H1 (cell line): ENCODE data around the gene ROBO2. TPM values are rescaled to one million over a fixed set of nuclear protein-coding genes. Genes with fewer than 3 reads are reported as not detected.

Experiments used
- CTCF ChIA-PET: fragments of 300-600 bp; sonication (Branson Sonifier 250); formaldehyde crosslinking; loops from one replicate; lab custom pipeline; 2021; ENCODE audit not compliant: partially characterized antibody; lab: Charles Lee
- POLR2A ChIA-PET: fragments of 300-600 bp; sonication (Branson Sonifier 250); formaldehyde crosslinking; loops from one replicate; lab custom pipeline; 2021; ENCODE audit warnings: inconsistent platforms; ENCODE audit not compliant: partially characterized antibody; lab: Charles Lee
- DNase-seq, 2 experiments: peaks; one replicate each; pipeline versions ENCODE4 v3.0.0 to v3.0.0-alpha.2; 2010 to 2022; ENCODE audit warnings: low spot score in 2 of 2, low read depth in 1 of 2, mixed read lengths in 1 of 2
- FAIRE-seq: peaks from 2 replicates; lab custom pipeline; 2011; peaks lifted over from hg19 to GRCh38; lab: Jason Lieb, UNC
- H2AFZ ChIP-seq: 2 replicates; pipeline ENCODE4 v1.8.1; 2012; ENCODE audit warnings: low read length, inconsistent platforms
- H2AK5ac ChIP-seq: 2 replicates; pipeline ENCODE4 v1.6.1; 2013; ENCODE audit warnings: low read depth, low read length
- H2BK120ac ChIP-seq: replicated peaks from 2 replicates; pipeline ENCODE3; 2013; ENCODE audit warnings: low read depth, low read length, inconsistent platforms
- H2BK12ac ChIP-seq: 2 replicates; pipeline ENCODE4 v1.6.1; 2013; ENCODE audit warnings: low read depth, low read length
- H2BK15ac ChIP-seq: 2 replicates; pipeline ENCODE4 v1.6.1; 2013; ENCODE audit warnings: low read length
- H2BK20ac ChIP-seq: 2 replicates; pipeline ENCODE4 v1.6.1; 2013; ENCODE audit warnings: low read length
- H2BK5ac ChIP-seq: 2 replicates; pipeline ENCODE4 v1.6.1; 2013; ENCODE audit warnings: low read depth, low read length
- H3K14ac ChIP-seq: 2 replicates; pipeline ENCODE4 v1.6.1; 2013; ENCODE audit warnings: inconsistent platforms; ENCODE audit not compliant: insufficient read length
- H3K18ac ChIP-seq: 2 replicates; pipeline ENCODE4 v1.6.1; 2013; ENCODE audit warnings: low read length; ENCODE audit errors: extremely low read depth
- H3K23ac ChIP-seq: 2 replicates; pipeline ENCODE4 v1.6.1; 2013; ENCODE audit warnings: inconsistent platforms; ENCODE audit not compliant: insufficient read length
- H3K23me2 ChIP-seq: 2 replicates; pipeline ENCODE4 v1.6.1; 2013; ENCODE audit warnings: low read depth, low read length
- H3K27ac ChIP-seq: 2 replicates; pipeline ENCODE4 v1.6.1; 2011; ENCODE audit warnings: low read depth, low read length, inconsistent platforms
- H3K27me3 ChIP-seq, 4 experiments: replicated peaks in 1 of 4; 1 replicate in 1 of 4; 2 replicates in 3 of 4; pipeline versions ENCODE4 v1.6.1 to v1.8.1; 2011 to 2013; ENCODE audit warnings: low read length in 3 of 4, mild to moderate bottlenecking in 3 of 4, inconsistent platforms in 2 of 4, mixed read lengths in 2 of 4, moderate library complexity in 1 of 4; ENCODE audit not compliant: control insufficient read depth in 3 of 4, insufficient read depth in 3 of 4; ENCODE audit errors: extremely low read depth in 1 of 4
- H3K36me3 ChIP-seq, 4 experiments: 2 replicates each; pipeline versions ENCODE4 v1.6.1 to v1.8.1; 2011 to 2013; ENCODE audit warnings: mild to moderate bottlenecking in 4 of 4, low read length in 3 of 4, moderate library complexity in 2 of 4, control low read depth in 1 of 4, inconsistent platforms in 1 of 4; ENCODE audit not compliant: insufficient read depth in 4 of 4, control insufficient read depth in 2 of 4
- H3K4ac ChIP-seq: replicated peaks from 2 replicates; pipeline ENCODE3; 2013; ENCODE audit warnings: low read length, low read depth, mixed read lengths, inconsistent platforms; ENCODE audit not compliant: insufficient read length
- H3K4me1 ChIP-seq, 4 experiments: replicated peaks in 1 of 4; 1 replicate in 1 of 4; 2 replicates in 3 of 4; pipeline versions ENCODE4 v1.6.1 to v1.8.1; 2011 to 2013; ENCODE audit warnings: low read length in 3 of 4, inconsistent platforms in 2 of 4, mixed read lengths in 1 of 4; ENCODE audit not compliant: insufficient read depth in 4 of 4, control insufficient read depth in 3 of 4
- H3K4me2 ChIP-seq, 2 experiments: 2 replicates each; pipeline versions ENCODE4 v1.6.1 to v1.8.1; 2011 to 2013; ENCODE audit warnings: low read depth in 2 of 2, low read length in 2 of 2, control low read depth in 1 of 2, inconsistent platforms in 1 of 2, mild to moderate bottlenecking in 1 of 2; ENCODE audit not compliant: insufficient read depth in 1 of 2
- H3K4me3 ChIP-seq, 4 experiments: fragments of 200-600, 300-600 bp in 1 of 4; sonication (generic), shearing (Covaris generic), sonication (Bioruptor Twin) in 1 of 4; 2 replicates each; pipeline versions ENCODE4 v1.5.1 to v1.8.1; 2011 to 2016; ENCODE audit warnings: low read length in 4 of 4, low read depth in 3 of 4, control low read depth in 2 of 4, inconsistent platforms in 2 of 4, mild to moderate bottlenecking in 2 of 4, mixed read lengths in 1 of 4, moderate library complexity in 1 of 4; ENCODE audit not compliant: insufficient read depth in 2 of 4; ENCODE audit errors: extremely low read depth in 1 of 4
- H3K56ac ChIP-seq: replicated peaks from 2 replicates; pipeline ENCODE3; 2013; ENCODE audit warnings: low read depth, mild to moderate bottlenecking, mixed read lengths, low read length, inconsistent platforms; ENCODE audit not compliant: insufficient read length
- H3K79me1 ChIP-seq: 2 replicates; pipeline ENCODE4 v1.6.1; 2013; ENCODE audit warnings: low read depth, low read length, control low read depth
- H3K79me2 ChIP-seq, 2 experiments: 2 replicates each; pipeline versions ENCODE4 v1.6.1 to v1.8.1; 2012 to 2013; ENCODE audit warnings: low read length in 2 of 2, mild to moderate bottlenecking in 2 of 2, inconsistent platforms in 1 of 2; ENCODE audit not compliant: insufficient read depth in 2 of 2, control insufficient read depth in 1 of 2
- H3K9ac ChIP-seq, 4 experiments: replicated peaks in 1 of 4; 1 replicate in 1 of 4; 2 replicates in 3 of 4; pipeline versions ENCODE4 v1.6.1 to v1.8.1; 2011 to 2013; ENCODE audit warnings: low read depth in 3 of 4, low read length in 3 of 4, control low read depth in 2 of 4, mild to moderate bottlenecking in 2 of 4, moderate library complexity in 2 of 4, inconsistent platforms in 1 of 4; ENCODE audit errors: extremely low read depth in 1 of 4
- H3K9me3 ChIP-seq, 2 experiments: 2 replicates each; pipeline versions ENCODE4 v1.6.1 to v1.8.1; 2012 to 2013; ENCODE audit warnings: mild to moderate bottlenecking in 2 of 2, moderate library complexity in 2 of 2, control low read depth in 1 of 2, inconsistent platforms in 1 of 2, low read depth in 1 of 2, low read length in 1 of 2, mixed read lengths in 1 of 2; ENCODE audit not compliant: insufficient read depth in 2 of 2
- H4K20me1 ChIP-seq, 2 experiments: replicated peaks in 1 of 2; 2 replicates each; pipeline versions ENCODE3 to v1.8.1; 2011 to 2013; ENCODE audit warnings: inconsistent platforms in 2 of 2, low read length in 2 of 2, mild to moderate bottlenecking in 1 of 2; ENCODE audit not compliant: insufficient read depth in 2 of 2, control insufficient read depth in 1 of 2
- H4K5ac ChIP-seq: 2 replicates; pipeline ENCODE4 v1.6.1; 2013; ENCODE audit warnings: low read length, low read depth, mixed read lengths, inconsistent platforms; ENCODE audit not compliant: insufficient read length
- H4K8ac ChIP-seq: 2 replicates; pipeline ENCODE4 v1.8.0; 2013; ENCODE audit warnings: mild to moderate bottlenecking, moderate library complexity, low read length, inconsistent platforms; ENCODE audit not compliant: insufficient read depth; ENCODE audit errors: extremely low read depth
- H4K91ac ChIP-seq: replicated peaks from 2 replicates; pipeline ENCODE3; 2013; ENCODE audit warnings: low read length, mixed read lengths, inconsistent platforms; ENCODE audit not compliant: insufficient read length
- ATF2 ChIP-seq: IDR thresholded peaks from 2 replicates; pipeline ENCODE4 v1.6.1; 2012; ENCODE audit warnings: low read length, inconsistent platforms
- BCL11A ChIP-seq, 2 experiments: IDR thresholded peaks; one replicate each; pipeline ENCODE4 v1.6.1; 2011; ENCODE audit warnings: low read depth in 2 of 2, low read length in 2 of 2, mild to moderate bottlenecking in 2 of 2
- EGR1 ChIP-seq: IDR thresholded peaks from 2 replicates; pipeline ENCODE4 v1.6.1; 2011; ENCODE audit warnings: low read depth, low read length, borderline replicate concordance
- KDM5A ChIP-seq: fragments of 200-600 bp; IDR thresholded peaks from 2 replicates; pipeline ENCODE4 v1.7.1; 2012; ENCODE audit warnings: mild to moderate bottlenecking, low read length, inconsistent platforms, mixed read lengths
- MAX ChIP-seq: IDR thresholded peaks from 2 replicates; pipeline ENCODE4 v1.6.1; 2012; ENCODE audit warnings: inconsistent platforms
- PHF8 ChIP-seq: fragments of 200-600 bp; sonication (generic); conservative IDR thresholded peaks from 2 replicates; pipeline ENCODE4 v1.7.1; 2012; ENCODE audit warnings: low read depth, mild to moderate bottlenecking, inconsistent platforms, low read length, moderate library complexity
- POLR2AphosphoS5 ChIP-seq: IDR thresholded peaks from 2 replicates; pipeline ENCODE4 v1.6.1; 2011; ENCODE audit warnings: low read depth, low read length
- POU5F1 ChIP-seq: IDR thresholded peaks from 2 replicates; pipeline ENCODE4 v1.6.1; 2011; ENCODE audit warnings: low read depth, mild to moderate bottlenecking, low read length, moderate library complexity
- SIN3A ChIP-seq, 2 experiments: IDR thresholded peaks in 1 of 2; conservative IDR thresholded peaks in 1 of 2; 2 replicates each; pipeline ENCODE4 v1.6.1; 2011 to 2012; ENCODE audit warnings: low read length in 2 of 2, improper control_type of control experiment in 1 of 2, low read depth in 1 of 2, mild to moderate bottlenecking in 1 of 2
- SIRT6 ChIP-seq: IDR thresholded peaks from one replicate; pipeline ENCODE4 v1.7.1; 2012; ENCODE audit warnings: low read length, inconsistent platforms
- SP2 ChIP-seq: IDR thresholded peaks from 2 replicates; pipeline ENCODE4 v1.6.1; 2012; ENCODE audit warnings: mild to moderate bottlenecking, low read length, inconsistent platforms
- SRF ChIP-seq: IDR thresholded peaks from 2 replicates; pipeline ENCODE4 v1.6.1; 2011; ENCODE audit warnings: mild to moderate bottlenecking, low read depth, low read length, moderate library complexity
- TBP ChIP-seq: IDR thresholded peaks from 2 replicates; pipeline ENCODE4 v1.6.1; 2011; ENCODE audit warnings: low read depth, low read length, improper control_type of control experiment
- WGBS, 2 experiments: shearing (Covaris generic) in 1 of 2; methylation state at CpG; one replicate each; pipeline versions ENCODE4 v1.1.6 to v1.1.7; 2013 to 2015; ENCODE audit warnings: low lambda C conversion rate in 2 of 2, mixed read lengths in 2 of 2, inconsistent platforms in 1 of 2, low coverage in 1 of 2, missing lambda C conversion rate in 1 of 2; ENCODE audit not compliant: insufficient replicate concordance in 2 of 2, insufficient coverage in 1 of 2, insufficient read length in 1 of 2; ENCODE audit errors: extremely low coverage in 1 of 2, missing lambda C conversion rate in 1 of 2; 5-methylcytosine and 5-hydroxymethylcytosine counted together
- polyA plus RNA-seq, 7 experiments: library from polyadenylated mRNA; depleted of rRNA in 3 of 7; stranded (reverse) in 5 of 7; unstranded in 2 of 7; fragments of >200 nt in 5 of 7; fragments of 200-250 nt in 2 of 7; gene quantifications; 1 replicate in 5 of 7; 2 replicates in 1 of 7; 4 replicates in 1 of 7; pipeline versions ENCODE4 v1.2.1 to v1.2.3, GENCODE V29; 2011 to 2013; ENCODE audit warnings: missing spikeins in 2 of 7, mixed read lengths in 2 of 7
- total RNA-seq: library from RNA; stranded (reverse); fragmentation: NEBNext Ultra II Directional; extraction: Animal tissue kit (Norgen Biotek cat#: 25700); gene quantifications from 2 replicates; pipeline ENCODE4 v1.2.1, GENCODE V29; 2021

Gene ROBO2
- total and polyA plus RNA-seq, 2 of the 8 experiments (the other 6 are each of a cell fraction or from before 2014, with no cell fraction given): 1.5 to 2.9 TPM

- no peak overlapping the region for H2BK120ac ChIP-seq
- H3K18ac ChIP-seq: no peak overlapping the region
- no peak overlapping the region for H4K5ac ChIP-seq
- no peak overlapping the region for H2BK15ac ChIP-seq
- H3K4me1 ChIP-seq: peaks cover 0 to 3% (median 0%) of the 10 kb centered on the region in 4 experiments; a peak in 2 of 7 replicates
- no peak overlapping the region for H2AFZ ChIP-seq
- ChIA-PET POLR2A (interaction anchor here (0.6 kb wide), 1 partner anchor 706 kb away, joined by 3 read pairs; no protein-coding TSS in a partner anchor), CTCF (interaction anchor here (0.7 to 1.3 kb wide), 3 partner anchors 9 to 65 kb away, joined by 3 read pairs; no protein-coding TSS in a partner anchor)
- H4K91ac ChIP-seq: no peak overlapping the region
- no peak overlapping the region for H3K9ac ChIP-seq
- H3K4ac ChIP-seq: no peak overlapping the region
- no peak for FAIRE-seq
- WGBS, 2 experiments: 86% methylated on average over 4 of the region's 4 CpGs; no CpG with 5 or more reads in 1 of the 2 experiments
- H3K36me3 ChIP-seq: no peaks in the 10 kb centered on the region
- no peak overlapping the region for H3K14ac ChIP-seq
- no peaks in the 10 kb centered on the region for H3K79me1 ChIP-seq
- H3K27me3 ChIP-seq: no peaks in the 10 kb centered on the region
- H3K23me2 ChIP-seq: no peaks in the 10 kb centered on the region
- no peak overlapping the region for H3K4me2 ChIP-seq
- no peaks in the 10 kb centered on the region for H3K9me3 ChIP-seq
- H2BK12ac ChIP-seq: no peak overlapping the region
- no peak overlapping the region for H4K8ac ChIP-seq
- no peaks in the 10 kb centered on the region for H3K79me2 ChIP-seq
- H2BK20ac ChIP-seq: no peak overlapping the region
- no peak overlapping the region for H3K4me3 ChIP-seq
- no peak overlapping the region for H2BK5ac ChIP-seq
- H4K20me1 ChIP-seq: no peaks in the 10 kb centered on the region
- H2AK5ac ChIP-seq: no peak overlapping the region
- DNase-seq: no peak
- no peak overlapping the region for H3K27ac ChIP-seq
- H3K23ac ChIP-seq: no peak overlapping the region
- H3K56ac ChIP-seq: no peak overlapping the region
- TF ChIP-seq SIRT6 (no peak), EGR1 (no peak), POU5F1 (no peak), BCL11A (IDR thresholded peaks at IDR 0.05; ENCODE audit: low read depth in 2 of 2, low read length in 2 of 2) (no peak), SRF (no peak), KDM5A (no peak), ATF2 (no peak), POLR2AphosphoS5 (no peak), PHF8 (no peak), MAX (no peak), SIN3A (conservative IDR thresholded peaks at IDR 0.05 in 1 of 2, IDR thresholded peaks at IDR 0.05 in 1 of 2; ENCODE audit: low read depth in 1 of 2, low read length in 2 of 2) (no peak), TBP (no peak), SP2 (no peak)
Measured at GRCh38 chr3:77648664-77649063, 608.8 kb downstream of the ROBO2 start.
